ENCODE data around the gene C2.

DNA sequence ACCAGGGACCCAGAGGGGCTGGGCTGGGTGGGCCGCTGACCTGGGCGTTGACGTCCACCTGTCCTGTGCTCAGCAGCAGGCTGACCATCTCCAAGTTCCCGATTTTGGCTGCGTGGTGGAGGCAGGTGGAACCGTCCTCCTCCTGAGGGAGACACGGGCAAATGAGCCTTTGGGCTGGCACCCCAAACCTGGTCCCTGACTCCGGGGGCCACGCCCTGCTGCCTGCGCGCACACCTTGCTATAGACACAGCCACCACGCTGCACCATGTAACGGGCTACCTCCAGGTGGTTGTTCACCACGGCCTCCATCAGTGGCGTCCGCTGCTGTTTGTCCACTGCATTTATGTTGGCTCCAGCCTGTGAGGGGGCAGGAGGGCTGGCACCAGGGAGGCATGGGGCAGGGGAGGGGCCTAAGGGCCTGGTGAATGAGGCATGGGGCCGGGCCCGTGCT, 41.0 kb upstream of the C2 start:
- TF ChIP-seq CBFB (CRISPR knock-in tag; IDR thresholded peaks at IDR 0.05; ENCODE audit: low read depth) (no peak), ZNF423 (CRISPR knock-in tag; IDR thresholded peaks at IDR 0.05) (no peak), TP53 (CRISPR knock-in tag; IDR thresholded peaks at IDR 0.05) (no peak), RELA (CRISPR knock-in tag; IDR thresholded peaks at IDR 0.05; ENCODE audit: borderline replicate concordance) (no peak), SP1 (CRISPR knock-in tag; conservative IDR thresholded peaks at IDR 0.05) (no peak), AFF4 (CRISPR knock-in tag; IDR thresholded peaks at IDR 0.05; ENCODE audit: borderline replicate concordance) (no peak), ZMAT4 (CRISPR knock-in tag; IDR thresholded peaks at IDR 0.05) (no peak), ZNF121 (CRISPR knock-in tag; IDR thresholded peaks at IDR 0.05) (no peak), SMAD3 (CRISPR knock-in tag; IDR thresholded peaks at IDR 0.05; ENCODE audit: borderline replicate concordance) (no peak), IRF1 (CRISPR knock-in tag; IDR thresholded peaks at IDR 0.05) (no peak), IRF2 (CRISPR knock-in tag; IDR thresholded peaks at IDR 0.05; ENCODE audit: borderline replicate concordance, low read depth) (no peak), TEAD1 (CRISPR knock-in tag; IDR thresholded peaks at IDR 0.05) (no peak)
- TF ChIP-seq, protein P1, sequence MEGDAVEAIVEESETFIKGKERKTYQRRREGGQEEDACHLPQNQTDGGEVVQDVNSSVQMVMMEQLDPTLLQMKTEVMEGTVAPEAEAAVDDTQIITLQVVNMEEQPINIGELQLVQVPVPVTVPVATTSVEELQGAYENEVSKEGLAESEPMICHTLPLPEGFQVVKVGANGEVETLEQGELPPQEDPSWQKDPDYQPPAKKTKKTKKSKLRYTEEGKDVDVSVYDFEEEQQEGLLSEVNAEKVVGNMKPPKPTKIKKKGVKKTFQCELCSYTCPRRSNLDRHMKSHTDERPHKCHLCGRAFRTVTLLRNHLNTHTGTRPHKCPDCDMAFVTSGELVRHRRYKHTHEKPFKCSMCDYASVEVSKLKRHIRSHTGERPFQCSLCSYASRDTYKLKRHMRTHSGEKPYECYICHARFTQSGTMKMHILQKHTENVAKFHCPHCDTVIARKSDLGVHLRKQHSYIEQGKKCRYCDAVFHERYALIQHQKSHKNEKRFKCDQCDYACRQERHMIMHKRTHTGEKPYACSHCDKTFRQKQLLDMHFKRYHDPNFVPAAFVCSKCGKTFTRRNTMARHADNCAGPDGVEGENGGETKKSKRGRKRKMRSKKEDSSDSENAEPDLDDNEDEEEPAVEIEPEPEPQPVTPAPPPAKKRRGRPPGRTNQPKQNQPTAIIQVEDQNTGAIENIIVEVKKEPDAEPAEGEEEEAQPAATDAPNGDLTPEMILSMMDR (IDR thresholded peaks at IDR 0.05), result no peak
- TF ChIP-seq, protein P2, sequence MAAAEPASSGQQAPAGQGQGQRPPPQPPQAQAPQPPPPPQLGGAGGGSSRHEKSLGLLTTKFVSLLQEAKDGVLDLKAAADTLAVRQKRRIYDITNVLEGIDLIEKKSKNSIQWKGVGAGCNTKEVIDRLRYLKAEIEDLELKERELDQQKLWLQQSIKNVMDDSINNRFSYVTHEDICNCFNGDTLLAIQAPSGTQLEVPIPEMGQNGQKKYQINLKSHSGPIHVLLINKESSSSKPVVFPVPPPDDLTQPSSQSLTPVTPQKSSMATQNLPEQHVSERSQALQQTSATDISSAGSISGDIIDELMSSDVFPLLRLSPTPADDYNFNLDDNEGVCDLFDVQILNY (CRISPR knock-in tag; IDR thresholded peaks at IDR 0.05), result no peak
